ENCODE data around the gene AK2.
"Not testable (repeated sequence)": the region's sequence is repeated elsewhere in the genome, so short reads cannot be mapped to it uniquely, and the experiment has no call there.

Gene AK2

DNA sequence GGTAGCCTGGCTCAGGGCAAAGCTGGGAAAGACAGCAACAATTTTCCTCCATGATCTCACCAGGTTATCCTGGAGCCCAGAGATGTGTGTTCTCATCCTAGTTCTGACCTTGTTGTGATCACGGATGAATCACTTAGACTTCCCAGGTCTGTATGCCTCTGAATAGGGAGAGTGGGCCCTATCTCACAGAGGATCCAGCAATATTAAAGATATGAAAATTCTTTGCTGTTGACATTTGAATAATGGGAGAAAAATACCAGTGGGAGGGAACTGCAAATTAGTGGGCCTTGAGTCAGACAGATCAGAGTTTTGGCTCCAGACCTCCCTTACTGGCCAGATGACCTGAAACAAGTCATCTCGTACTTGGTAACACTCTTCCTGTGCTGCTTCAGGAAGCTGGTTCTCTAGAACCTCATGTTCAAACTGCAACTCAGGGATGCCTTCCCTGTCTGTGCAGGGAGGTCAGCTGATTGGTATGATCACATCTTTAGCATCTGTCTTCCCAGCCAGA lies 39.2 kb downstream of the AK2 start:
- no peak for DNase-seq

DNA sequence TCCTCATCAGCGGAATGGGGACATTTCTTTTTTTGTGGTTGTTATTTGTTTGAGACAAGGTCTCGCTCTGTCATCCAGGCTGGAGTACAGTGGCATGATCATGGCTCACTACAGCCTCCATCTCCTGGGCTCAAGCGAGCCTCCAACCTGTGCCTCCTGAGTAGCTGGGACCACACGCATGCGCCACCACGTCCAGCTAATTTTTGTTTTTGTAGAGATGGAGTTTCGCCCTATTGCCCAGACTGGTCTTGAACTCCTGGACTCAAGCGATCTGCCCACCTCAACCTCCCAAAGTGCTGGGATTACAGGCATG lies 43.4 kb downstream of the AK2 start:
- DNase-seq = not testable (repeated sequence)

DNA sequence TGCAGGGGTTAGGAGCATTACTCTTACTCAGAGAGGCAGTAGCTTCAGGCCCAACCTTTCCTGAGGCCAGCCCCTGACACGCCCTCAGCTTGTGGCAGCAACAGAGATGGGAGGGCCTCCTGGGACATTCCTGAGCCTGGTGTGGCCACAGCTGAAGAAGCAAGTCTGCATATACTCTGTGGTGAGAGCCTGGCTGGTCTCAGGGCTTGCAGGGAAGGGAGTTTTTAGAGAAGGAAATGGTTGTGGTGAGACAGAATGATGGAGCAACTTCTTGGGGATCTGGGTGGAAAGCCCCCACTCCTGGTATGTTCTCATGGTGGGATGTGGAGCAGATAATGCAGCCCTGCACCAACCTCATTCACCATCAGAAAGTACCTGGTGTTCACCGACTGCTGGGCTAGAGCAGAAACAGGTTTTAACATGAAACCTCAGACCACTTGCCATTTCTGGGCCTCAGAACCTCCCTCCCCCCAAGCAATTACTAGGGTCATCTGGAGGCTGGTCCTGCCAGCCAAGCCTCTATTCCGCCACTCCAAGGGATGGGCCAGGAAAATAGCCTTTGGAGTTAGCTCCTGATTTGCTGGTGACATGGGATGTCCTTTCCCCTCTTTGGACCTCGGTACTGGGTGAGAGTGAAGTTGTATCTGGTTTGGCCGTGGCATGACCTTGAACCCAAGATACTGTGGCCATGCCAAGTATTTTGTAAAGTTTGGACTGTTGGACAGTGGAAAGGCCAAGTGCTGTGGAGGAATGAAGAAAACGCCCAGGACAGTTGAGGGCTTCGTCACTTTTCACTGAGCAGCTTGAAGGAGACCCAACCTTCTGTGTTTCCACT lies 44.0 kb downstream of the AK2 start:
- peak; percentile 65 for DNase-seq

DNA sequence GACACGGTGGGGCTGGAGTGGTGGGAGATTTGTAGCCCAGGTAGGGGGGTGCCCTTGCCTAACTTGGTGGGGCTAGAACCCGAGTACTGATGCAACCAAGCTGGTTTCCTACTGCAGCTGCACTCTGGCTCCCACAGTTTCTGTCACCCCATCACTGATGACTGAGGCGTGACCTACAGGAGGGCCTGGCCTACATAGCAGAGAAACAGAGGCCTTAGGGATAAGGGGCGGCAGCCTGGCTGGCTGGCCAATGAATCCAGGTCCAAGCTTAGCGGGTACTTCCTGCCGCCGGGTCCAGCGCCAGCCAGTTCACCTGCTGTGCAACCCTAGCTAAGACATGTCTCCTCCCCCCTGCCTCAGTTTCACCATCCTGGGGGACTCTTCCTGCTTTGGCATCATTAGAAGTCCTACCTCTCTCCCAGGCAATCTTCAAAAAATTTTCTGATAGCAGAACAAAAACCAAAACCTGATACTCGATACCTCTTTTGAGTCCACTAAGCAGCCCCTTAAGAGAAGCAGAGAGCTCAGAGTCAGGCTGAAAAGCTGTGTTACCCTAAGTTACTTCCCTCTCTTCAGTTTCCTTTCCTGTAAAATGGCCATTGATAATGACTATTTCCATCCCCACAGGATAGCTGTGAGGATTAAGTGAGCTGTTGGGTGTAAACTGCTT lies 44.7 kb downstream of the AK2 start:
- DNase-seq = no peak

DNA sequence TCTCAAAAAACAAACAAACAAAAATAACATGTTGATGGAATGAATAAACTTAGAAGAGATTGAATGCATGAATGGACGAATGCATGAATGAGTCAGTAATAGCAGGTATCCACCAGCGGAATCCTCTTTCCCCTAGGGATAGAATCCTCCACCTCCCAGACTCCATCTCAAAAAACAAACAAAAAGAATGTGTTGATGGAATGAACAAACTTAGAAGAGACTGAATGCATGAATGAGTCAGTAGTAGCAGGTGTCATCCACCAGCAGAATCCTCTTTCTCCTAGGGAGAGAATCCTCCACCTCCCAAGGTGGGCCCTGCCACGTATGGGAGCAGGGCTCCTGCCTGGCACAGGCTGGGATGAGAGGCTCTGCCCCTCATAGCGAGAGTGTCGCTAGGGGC lies 45.3 kb downstream of the AK2 start:
- DNase-seq = no peak

DNA sequence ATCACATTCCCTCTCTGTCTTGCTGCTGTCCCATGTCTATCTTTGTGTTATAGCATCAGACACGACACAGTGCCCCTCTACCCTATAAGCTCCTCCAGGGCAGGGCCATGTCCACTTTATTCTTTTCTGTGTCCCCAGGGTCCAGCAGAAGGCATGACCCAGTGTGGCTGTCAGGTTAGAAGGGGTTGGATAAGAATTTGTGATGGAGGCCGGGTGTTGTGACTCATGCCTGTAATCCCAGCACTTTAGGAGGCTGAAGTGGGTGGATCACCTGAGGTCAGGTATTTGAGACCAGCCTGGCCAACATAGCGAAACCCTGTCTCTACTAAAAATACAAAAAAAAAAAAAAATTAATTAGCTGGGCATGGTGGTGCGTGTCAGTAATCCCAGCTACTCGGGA lies 45.8 kb downstream of the AK2 start:
- no peak for DNase-seq

DNA sequence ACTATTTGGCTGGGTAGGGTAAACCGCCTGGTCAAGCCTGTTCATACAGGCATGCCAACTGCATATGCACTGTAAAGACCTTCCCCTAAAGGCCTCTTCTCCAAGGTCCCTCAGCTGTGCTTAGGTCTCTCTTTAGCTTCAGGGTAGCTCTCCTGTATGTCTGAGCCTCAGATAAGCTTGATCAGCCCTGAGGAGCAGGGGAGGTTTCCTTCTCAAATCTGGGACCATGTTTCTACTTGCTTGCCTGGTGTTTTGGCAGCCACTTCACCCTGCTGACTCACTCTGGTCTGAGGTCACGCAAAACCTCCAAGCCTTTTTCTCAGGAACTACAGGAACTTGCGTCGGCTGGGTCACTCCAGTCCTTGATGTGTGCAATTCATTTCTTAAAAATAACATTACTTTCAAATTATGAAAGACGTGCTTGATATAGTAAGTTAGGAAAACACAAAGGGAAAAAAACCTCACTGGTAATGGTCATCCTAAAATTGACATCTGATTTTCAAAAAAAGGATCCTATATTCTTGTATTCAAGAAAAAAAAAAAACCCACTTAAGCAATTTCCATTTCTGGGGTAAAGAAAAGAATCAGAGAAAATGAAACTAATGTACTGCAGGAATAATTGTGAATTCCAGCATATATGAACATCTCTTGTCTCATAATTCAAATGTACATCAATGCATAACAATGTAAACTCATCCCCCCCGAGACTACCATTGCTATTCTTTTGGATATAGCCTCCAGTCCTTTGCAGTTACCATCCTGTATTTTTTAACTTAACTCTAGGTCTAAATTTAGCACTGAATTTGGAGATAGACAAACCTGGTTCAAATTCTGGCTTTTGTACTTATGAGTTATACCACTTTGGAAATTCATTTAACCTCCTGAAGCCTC lies 47.3 kb downstream of the AK2 start:
- DNase-seq = peak; percentile 52

DNA sequence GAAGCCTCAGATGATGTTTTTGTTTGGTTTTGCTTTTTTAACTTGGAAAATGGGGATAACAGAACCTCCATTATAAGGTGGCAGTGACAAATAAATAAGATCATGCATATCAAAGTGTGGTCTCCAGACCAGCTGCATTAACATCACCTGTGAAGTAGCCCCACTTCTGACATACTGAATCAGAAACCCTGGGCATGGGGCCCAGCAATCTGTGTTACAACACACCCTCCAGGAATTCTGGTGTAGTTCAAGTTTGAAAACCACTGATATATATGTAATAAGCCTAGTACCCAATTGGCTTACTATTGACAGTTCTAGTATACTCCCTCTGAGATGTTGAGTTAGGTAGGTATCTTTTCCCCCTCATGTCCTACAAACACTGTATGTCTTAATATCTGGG lies 48.0 kb downstream of the AK2 start:
- no peak for DNase-seq

DNA sequence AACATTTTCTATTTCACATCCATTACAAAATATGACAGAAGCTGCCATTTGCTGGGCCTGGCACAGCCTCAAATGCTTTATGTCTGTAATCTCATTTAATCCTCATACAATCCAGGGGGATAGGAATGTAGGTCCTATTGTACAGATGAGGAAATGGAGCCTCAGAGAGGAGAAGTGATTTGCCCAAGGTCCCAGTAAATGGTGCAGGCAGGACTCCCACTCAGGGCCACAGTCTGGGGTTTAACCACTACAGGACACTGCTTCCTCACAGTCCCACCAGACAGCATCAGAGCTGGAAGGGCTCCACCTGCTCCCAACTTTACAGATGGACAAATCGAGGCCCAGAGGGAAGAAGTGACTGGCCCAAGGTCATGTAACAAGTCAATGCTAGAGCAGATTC lies 51.5 kb downstream of the AK2 start:
- DNase-seq = no peak

DNA sequence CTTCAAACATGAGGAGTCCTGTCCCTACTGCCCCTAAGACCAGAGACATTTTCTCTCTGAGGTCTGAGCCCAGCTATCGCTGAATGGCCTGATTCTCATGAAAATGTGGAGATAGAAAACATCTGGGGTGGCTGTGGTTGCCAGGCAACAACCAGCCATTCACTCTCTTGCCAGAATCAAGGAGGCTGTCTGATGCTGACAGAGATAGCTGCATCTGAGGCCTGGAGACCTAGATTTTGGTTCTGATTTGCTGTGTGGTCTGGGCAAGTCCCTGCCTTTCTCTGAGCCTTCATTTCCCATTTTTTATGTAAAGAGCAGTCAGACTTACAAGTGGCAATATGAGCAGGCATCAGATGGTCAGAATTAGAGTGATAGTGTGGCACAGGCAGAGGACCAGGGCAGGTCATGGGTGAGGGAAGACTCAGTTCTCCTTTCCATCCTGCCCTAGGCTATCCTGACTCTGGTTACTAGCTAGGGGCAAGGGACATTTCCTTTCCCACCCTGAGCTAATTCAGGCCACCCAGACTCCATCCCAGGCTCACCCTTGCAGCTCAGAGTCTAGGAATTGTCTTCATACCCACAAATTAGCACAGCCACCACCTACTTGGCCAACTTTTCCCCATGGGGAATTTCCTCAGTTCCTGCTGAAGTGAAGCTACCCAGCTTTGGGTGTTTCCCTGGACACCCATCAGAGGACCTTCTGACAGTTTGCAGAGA lies 52.1 kb downstream of the AK2 start:
- DNase-seq = peak; percentile 42

DNA sequence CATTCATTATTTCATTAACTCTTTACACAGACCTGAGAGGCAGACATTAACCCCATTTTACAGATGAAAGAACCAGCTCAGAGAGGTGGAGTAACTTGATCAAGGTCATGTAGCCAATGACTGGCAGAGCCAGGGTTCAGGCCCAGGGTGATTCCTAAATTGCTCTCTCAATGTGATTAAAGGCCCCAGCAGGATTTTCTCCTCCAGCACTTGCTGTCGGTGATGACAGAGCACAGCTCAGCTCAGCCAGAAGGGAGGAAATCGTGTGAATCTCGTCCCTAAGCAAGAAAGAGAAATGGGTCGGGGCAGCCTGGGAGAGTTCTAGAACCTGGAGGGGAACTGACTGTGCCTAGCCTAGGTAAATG lies 52.6 kb downstream of the AK2 start:
- no peak for DNase-seq

DNA sequence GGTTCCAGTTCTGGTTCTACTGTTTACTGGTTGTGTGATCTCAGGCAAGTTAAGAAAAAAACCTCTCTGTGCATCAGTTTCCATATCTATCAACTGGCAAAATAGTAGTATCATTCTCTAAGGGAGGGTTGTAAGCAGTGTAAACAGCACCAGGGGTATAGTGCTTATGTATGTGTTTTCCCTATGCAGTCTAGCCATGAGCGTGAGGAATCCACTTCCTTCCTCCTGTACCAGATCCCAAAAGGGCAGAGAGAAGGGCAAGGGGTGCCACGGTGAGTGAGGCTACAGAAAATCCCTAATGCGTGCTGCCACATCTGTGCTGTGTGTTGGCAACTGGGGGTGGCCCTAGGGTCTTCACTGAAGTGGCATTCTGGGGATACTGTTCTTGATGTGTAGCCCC lies 53.7 kb downstream of the AK2 start:
- no peak for DNase-seq

DNA sequence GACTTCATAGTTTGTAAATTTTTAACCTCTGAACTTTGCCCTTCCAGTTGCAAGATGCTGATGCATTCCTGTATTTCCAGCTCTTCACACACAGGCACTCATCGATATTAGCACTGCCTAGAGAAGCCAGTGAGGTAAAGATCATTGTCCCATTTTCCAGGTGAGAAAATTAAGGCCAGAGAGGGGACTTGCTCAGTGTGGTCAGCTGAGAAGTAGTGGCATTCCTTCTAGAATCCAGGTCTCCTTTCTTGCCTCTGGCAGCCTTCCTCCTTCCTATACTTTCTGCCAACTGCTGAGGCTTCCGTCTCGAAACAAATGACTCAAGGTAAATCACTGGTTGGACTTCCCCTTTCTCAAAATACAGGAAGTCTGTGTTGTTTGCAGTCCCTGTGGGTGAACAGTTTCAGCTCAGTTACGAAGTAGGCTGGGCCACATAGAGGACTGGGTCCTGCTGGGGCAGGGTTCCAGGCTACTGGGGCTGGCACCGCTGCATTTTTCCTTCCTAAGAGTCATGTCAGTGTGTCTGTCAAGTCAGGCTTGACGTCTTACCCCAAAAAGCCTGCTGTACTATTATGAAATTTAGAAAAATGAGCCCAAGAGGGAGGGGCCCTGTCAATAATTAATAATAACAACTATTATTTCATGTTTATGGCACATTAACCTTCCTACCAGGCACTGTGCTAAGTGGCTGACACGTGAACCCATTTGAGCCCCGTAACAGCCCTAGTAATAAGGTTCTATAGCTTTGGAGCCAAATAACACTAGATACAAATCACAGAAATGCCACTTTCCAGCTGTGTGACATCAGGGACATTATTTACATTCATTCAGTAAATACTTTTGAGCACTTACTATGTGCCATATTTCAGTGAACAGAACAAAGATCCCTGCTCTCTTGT lies 55.4 kb downstream of the AK2 start:
- peak; percentile 64 for DNase-seq

DNA sequence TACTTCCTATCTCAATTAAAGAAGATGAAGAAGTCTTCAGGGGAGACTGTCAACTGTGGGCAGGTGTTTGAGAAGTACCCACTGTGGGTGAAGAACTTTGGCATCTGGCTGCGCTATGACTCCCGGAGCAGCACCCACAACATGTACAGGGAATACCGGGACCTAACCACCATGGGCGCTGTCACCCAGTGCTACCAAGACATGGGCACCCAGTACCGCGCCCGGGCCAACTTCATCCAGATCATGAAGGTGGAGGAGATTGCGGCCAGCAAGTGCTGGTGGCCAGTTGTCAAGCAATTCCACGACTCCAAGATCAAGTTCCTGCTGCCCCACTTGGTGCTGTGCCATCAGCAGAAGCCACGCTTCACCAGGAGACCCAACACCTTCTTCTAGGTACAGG lies 56.6 kb downstream of the AK2 start:
- DNase-seq = no peak

DNA sequence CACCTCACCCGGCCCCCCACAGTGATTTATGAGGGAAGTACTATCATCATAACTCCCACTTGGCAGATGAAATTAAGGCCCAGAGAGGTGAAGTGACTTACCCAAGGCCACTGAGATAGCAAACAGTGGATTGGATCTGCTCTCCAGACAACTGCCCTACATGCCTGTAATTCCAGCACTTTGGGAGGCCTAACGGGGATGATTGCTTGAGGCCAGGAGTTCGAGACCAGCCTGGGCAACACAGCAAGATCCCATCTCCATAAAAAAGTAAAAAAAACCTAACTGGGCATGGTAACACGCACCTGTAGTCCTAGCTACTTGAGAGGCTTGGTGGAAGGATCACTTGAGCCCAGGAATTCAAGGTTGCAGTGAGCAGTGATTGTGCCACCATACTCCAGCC lies 57.8 kb downstream of the AK2 start:
- no peak for DNase-seq

DNA sequence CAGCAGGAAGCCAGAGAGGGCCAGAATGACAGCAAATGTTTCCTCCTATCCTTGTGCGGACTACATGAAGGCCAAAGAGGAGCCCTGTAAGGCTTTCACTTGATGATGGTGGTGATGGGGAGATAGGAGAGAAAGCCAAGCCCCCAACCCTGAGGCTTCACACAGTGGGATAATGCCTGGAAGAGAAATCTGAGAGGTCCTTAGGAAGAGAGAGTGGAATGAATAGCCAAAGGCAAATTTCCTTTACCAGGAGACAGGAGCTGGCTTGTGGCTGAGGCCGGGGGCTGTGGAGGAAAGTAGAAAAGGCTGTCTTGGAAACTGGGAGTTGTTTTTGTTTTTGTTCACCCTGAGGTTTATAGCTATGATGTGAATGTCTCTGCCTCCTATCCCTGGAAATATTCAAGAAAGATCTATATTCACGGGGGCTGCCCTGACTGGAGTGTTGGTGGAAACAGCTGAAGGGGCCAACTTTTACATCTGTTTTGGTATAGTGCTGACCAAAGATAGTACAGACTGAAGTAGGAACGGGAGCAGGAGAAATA lies 59.1 kb downstream of the AK2 start:
- no peak for DNase-seq

DNA sequence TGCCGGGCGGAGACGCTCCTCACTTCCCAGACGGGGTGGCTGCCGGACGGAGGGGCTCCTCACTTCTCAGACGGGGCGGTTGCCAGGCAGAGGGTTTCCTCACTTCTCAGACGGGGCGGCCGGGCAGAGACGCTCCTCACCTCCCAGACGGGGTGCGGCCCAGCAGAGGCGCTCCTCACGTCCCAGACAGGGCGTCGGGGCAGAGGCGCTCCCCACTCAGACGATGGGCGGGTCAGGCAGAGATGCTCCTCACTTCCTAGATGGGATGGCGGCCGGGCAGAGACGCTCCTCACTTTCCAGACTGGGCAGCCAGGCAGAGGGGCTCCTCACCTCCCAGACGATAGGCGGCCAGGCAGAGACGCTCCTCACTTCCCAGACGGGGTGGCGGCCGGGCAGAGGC lies 61.6 kb downstream of the AK2 start:
- not testable (repeated sequence) for DNase-seq

DNA sequence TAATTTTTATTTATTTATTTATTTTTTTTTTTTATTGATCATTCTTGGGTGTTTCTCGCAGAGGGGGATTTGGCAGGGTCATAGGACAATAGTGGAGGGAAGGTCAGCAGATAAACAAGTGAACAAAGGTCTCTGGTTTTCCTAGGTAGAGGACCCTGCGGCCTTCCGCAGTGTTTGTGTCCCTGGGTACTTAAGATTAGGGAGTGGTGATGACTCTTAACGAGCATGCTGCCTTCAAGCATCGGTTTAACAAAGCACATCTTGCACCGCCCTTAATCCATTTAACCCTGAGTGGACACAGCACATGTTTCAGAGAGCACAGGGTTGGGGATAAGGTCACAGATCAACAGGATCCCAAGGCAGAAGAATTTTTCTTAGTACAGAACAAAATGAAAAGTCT lies 63.2 kb downstream of the AK2 start:
- not testable (repeated sequence) for DNase-seq

DNA sequence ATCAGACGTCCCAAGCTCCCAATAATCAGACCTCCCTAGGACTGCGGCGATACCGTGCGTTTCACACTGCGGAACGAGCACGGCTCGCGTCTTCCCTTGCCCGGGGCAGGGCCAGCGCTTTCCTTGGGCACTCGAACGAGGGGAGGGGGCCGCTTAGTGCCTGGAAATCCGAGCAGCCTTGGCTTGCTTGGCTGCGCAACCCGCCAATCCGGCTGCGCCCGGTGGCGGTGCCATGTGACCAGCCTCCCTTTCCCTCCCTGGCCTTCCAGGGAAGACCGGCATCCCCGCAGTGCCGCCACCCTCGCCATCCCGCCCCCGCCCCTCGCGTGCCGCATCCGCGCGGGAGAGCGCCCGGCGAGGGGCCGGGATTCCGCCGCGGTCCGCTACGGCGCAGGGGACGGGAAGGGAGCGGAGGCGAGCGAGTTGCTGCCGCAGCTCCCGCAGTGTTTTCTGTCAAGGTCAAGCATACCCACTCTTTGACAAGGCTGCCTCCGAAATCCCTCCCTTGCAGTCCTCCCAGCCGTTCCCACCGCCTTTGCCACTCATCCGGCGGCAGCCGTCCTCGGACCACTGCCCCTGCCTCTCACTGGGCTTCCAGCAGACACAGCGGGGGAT lies 63.8 kb downstream of the AK2 start:
- DNase-seq = no peak

DNA sequence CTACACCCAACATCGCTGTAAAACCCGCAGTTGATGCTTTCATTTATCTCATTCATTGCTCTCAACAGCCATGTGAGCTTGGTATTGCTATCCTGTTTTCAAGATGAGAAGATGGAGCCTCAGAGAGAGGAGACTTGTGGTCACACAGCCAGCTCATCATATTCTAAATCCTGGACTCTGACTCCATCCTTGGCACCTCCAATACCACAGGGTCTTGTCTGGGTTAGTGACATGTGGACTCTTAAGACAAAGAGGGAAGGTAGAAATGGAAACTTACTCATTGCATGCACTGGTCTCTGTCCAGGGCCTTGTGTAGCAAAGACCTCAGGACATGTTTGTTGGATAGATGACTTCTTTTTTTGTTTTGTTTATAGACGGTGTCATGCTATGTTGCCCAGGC lies 65.1 kb downstream of the AK2 start:
- DNase-seq = no peak

DNA sequence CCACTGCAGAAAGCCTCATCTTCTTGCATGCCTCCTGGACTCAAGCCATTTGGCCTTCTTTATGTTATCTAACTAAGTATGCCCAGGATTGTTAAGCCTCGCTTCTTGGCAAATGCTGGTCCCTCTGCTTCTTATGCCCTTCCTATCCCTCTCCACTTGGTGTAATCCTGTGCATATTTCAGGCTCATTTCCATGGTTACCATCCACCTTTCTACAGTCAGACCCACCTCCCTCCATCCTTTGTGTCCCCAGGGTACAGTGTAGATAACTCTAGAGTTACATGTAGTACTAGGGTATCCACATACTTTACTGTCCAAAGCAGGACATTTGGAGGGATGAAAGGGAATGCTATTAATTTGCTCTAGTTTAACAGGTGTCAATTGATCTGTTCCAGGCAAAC lies 65.5 kb downstream of the AK2 start:
- DNase-seq = no peak

Data from activated naive CD4-positive, alpha-beta T cell treated with Interleukin-2 at 50 U/mL for 16 hours (primary cell).